Tibial nerve (tissue), 3 donors: ENCODE results near the gene DTL.
A peak's percentile ranks its signal among the peaks of the same experiment; 100 is the strongest.

Source experiments
- CTCF ChIP-seq, 5 experiments: fragments of 200-600 bp in 3 of 5; fragments of 450-650 bp in 2 of 5; sonication (generic) in 3 of 5; IDR thresholded peaks; one replicate each; pipeline ENCODE4 v1.5.1; 2016 to 2019; ENCODE audit warnings: antibody characterized with exemption in 5 of 5, mild to moderate bottlenecking in 3 of 5, moderate library complexity in 2 of 5
- POLR2A ChIP-seq, 2 donors: fragments of 450-650 bp; IDR thresholded peaks; one replicate each; pipeline ENCODE4 v1.6.1; 2017; ENCODE audit warnings: antibody characterized with exemption in 2 of 2, mild to moderate bottlenecking in 2 of 2, moderate library complexity in 2 of 2

DNA sequence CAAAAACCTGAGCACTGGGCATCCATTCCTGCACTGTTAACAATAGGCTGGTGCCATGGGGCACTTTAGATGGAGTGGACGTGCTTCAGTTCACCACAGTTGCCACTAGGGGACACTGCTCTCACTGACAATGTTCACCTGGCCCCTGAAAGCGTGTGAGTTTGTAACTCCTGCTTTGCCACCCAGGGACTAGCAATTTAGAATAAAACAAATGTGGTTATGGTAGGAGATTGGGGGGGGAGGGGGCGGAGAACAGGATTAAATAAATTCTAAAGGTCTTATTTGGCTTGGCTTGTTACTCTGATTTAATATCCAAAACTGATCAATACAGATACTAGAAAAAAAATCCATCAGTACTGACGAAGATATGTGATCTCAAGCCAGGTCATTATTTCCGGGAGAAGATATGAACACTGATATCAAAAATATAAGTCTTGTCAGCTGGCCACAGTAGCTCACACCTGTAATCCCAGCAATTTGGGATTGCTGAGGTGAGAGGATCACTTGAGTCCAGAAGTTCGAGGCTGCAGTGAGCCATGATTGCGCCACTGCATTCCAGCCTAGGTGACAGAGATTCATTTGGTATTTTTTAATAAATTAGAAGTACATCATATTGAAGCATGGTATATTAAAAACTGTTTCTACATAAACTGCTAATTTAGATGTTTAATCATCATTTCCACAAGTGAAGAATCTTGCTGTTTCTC lies 23.4 kb upstream of the DTL start:
- TF ChIP-seq CTCF (IDR thresholded peaks at IDR 0.05) (peak; percentile 81 to 98 (median 91)), POLR2A (IDR thresholded peaks at IDR 0.05) (no peak)
